ENCODE data around the gene SALL2.

DNA sequence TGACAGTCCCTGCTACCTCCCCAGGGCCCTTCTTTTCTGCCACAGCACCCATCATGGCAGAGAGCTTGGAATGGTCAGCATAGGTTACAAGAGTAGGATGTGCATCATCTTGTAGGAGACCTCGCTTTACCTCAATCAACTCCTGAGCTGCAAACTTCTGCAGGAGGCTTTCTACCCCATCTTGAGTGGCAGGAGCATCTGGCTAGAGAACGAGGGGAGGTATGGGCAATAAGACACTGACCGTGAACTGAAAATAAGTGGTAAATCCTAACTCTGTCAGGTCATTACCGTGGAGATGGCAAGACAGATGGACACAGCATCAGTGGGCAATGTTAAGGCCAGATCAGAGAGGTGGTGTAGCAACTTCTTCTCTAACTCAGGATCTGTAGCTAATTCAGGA lies 22.8 kb downstream of the SALL2 start:
- TF ChIP-seq POLR2AphosphoS5 (IDR thresholded peaks at IDR 0.05; ENCODE audit: borderline replicate concordance, low read depth, low read length) (no peak), EZH2 (IDR thresholded peaks at IDR 0.05) (no peak), FOXP2 (optimal IDR thresholded peaks at IDR 0.05; ENCODE audit: control extremely low read depth, extremely low read length, insufficient read depth) (no peak)
